Measurements from ENCODE around the gene IGIP. TPM values are rescaled to one million over a fixed set of nuclear protein-coding genes. Genes with fewer than 3 reads are reported as not detected.

The IGIP gene
- polyA plus RNA-seq, 1 of the 3 experiments (the other 2 are of a cell fraction): 0.72 TPM

- TF ChIP-seq MEF2A (IDR thresholded peaks at IDR 0.05; ENCODE audit: borderline replicate concordance, low read depth) (no peak), NRF1 (IDR thresholded peaks at IDR 0.05; ENCODE audit: low read depth, low read length) (no peak), PBX3 (IDR thresholded peaks at IDR 0.05) (peak; percentile 23; the same call in 1 of the 2 replicates), ELF1 (IDR thresholded peaks at IDR 0.05) (peak; percentile 60), TEAD4 (IDR thresholded peaks at IDR 0.05; ENCODE audit: borderline replicate concordance, insufficient read depth) (peak; percentile 23; the same call in 1 of the 2 replicates), RFX5 (IDR thresholded peaks at IDR 0.05; ENCODE audit: low read length) (no peak), RXRA (IDR thresholded peaks at IDR 0.05; ENCODE audit: borderline replicate concordance, low read depth) (no peak)
- TF ChIP-seq, protein P1, sequence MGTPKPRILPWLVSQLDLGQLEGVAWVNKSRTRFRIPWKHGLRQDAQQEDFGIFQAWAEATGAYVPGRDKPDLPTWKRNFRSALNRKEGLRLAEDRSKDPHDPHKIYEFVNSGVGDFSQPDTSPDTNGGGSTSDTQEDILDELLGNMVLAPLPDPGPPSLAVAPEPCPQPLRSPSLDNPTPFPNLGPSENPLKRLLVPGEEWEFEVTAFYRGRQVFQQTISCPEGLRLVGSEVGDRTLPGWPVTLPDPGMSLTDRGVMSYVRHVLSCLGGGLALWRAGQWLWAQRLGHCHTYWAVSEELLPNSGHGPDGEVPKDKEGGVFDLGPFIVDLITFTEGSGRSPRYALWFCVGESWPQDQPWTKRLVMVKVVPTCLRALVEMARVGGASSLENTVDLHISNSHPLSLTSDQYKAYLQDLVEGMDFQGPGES (IDR thresholded peaks at IDR 0.05; ENCODE audit: low read depth, low read length): no peak
These were observed 6.3 kb downstream of the IGIP start (continued) for GRCh38 chr5:140131967-140132409.

DNA sequence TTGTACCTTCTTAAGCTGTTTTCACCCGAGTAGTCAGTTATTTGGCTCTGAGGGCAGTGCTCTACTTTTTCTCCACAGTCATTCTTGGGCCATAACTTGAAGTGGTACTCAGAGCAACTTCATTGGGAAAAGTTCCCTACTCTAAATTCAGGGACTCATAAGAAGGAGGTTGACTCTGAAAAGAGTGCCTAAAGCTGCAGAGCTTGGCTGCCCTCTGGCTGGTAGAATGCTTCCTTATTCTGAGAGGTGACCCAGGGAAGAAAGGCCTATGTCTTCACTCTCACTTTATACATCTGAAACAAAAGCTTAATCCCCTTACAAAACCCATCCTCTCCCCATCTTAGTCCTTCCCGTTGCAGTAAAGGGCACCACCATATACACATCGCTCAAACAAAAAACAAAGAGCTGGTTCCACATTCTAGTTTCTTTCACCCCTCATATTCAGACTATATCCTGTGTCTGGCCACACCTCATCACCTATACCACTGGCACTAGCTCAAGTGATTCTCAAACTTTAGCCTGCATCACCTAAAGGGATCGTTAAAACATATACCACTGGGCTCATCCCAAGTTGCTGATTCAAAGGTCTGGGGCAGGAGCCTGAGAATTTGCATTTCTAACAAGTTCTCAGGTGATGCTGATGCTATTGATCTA lies 7.9 kb downstream of the IGIP start:
- Histone ChIP-seq H3K4me2 (no peak overlapping the region), H3K79me2 (ENCODE audit: insufficient read depth) (peaks cover 7% of the 10 kb centered on the region; the same call in 1 of the 2 replicates), H3K27me3 (ENCODE audit: insufficient read depth) (no peaks in the 10 kb centered on the region), H4K20me1 (ENCODE audit: insufficient read depth) (no peaks in the 10 kb centered on the region), H3K27ac (ENCODE audit: low read depth in 2 of 2, low read length in 1 of 2) (no peak overlapping the region), H3K9me2 (no peaks in the 10 kb centered on the region), H3K9ac (no peak overlapping the region), H3K9me3 (no peaks in the 10 kb centered on the region), H3K4me3 (ENCODE audit: low read depth in 2 of 2, low read length in 1 of 2) (no peak overlapping the region), H3F3A (replicated peaks; ENCODE audit: insufficient read depth) (peaks cover 8% of the 10 kb centered on the region), H3K36me3 (replicated peaks in 1 of 2; ENCODE audit: control insufficient read depth in 1 of 2, insufficient read depth in 2 of 2, low read length in 1 of 2) (no peaks in the 10 kb centered on the region), H3K4me1 (ENCODE audit: control insufficient read depth in 1 of 2, insufficient read depth in 2 of 2, low read depth in 1 of 2, low read length in 1 of 2) (peaks cover 0 to 15% of the 10 kb centered on the region in 2 experiments; a peak in 2 of 4 replicates), H2AFZ (ENCODE audit: low read depth) (no peak overlapping the region)
- ChIA-PET POLR2A (interaction anchor here (0.5 kb wide), 1 partner anchor 37 kb away, joined by 6 read pairs; no protein-coding TSS in a partner anchor), CTCF (interaction anchor here (1.0 to 5.7 kb wide), 5 partner anchors 11 to 58 kb away, joined by 3 to 63 read pairs (median 5); no protein-coding TSS in a partner anchor)
- 91% methylated on average over 4 of the region's 4 CpGs for WGBS (ENCODE audit: low lambda C conversion rate)
- TF ChIP-seq, protein P2, sequence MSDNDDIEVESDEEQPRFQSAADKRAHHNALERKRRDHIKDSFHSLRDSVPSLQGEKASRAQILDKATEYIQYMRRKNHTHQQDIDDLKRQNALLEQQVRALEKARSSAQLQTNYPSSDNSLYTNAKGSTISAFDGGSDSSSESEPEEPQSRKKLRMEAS (IDR thresholded peaks at IDR 0.05; ENCODE audit: low read depth): no peak
- no peak for TF ChIP-seq MEF2A (IDR thresholded peaks at IDR 0.05; ENCODE audit: borderline replicate concordance, low read depth)
- DNase-seq: no peak

GRCh38 chr5:140134277-140134935 lies 8.7 kb downstream of the IGIP start:
- DNase-seq: no peak
- no peaks in the 10 kb centered on the region for H3K9me2 ChIP-seq
- H3F3A ChIP-seq (replicated peaks; ENCODE audit: insufficient read depth): peaks cover 8% of the 10 kb centered on the region
- CTCF ChIA-PET: interaction anchor here (0.8 to 5.7 kb wide), 6 partner anchors 11 to 25 kb away, joined by 3 to 63 read pairs (median 4); no protein-coding TSS in a partner anchor
- no peak overlapping the region for H2AFZ ChIP-seq (ENCODE audit: low read depth)
- no peak overlapping the region for H3K4me2 ChIP-seq
- no peak overlapping the region for H3K4me3 ChIP-seq (ENCODE audit: low read depth in 2 of 2, low read length in 1 of 2)
- no peaks in the 10 kb centered on the region for H3K36me3 ChIP-seq (replicated peaks in 1 of 2; ENCODE audit: control insufficient read depth in 1 of 2, insufficient read depth in 2 of 2, low read length in 1 of 2)
- H3K79me2 ChIP-seq (ENCODE audit: insufficient read depth): peaks cover 7% of the 10 kb centered on the region; the same call in 1 of the 2 replicates
- H3K9me3 ChIP-seq: no peaks in the 10 kb centered on the region
- no peaks in the 10 kb centered on the region for H3K27me3 ChIP-seq (ENCODE audit: insufficient read depth)
- POLR2A ChIA-PET: interaction anchor here (0.5 kb wide), 1 partner anchor 38 kb away, joined by 6 read pairs; no protein-coding TSS in a partner anchor
- no peaks in the 10 kb centered on the region for H4K20me1 ChIP-seq (ENCODE audit: insufficient read depth)
- WGBS (ENCODE audit: low lambda C conversion rate): 93% methylated on average over 2 of the region's 2 CpGs
- no peak overlapping the region for H3K27ac ChIP-seq (ENCODE audit: low read depth in 2 of 2, low read length in 1 of 2)
- H3K9ac ChIP-seq: no peak overlapping the region
- H3K4me1 ChIP-seq (ENCODE audit: control insufficient read depth in 1 of 2, insufficient read depth in 2 of 2, low read depth in 1 of 2, low read length in 1 of 2): peaks cover 0 to 15% of the 10 kb centered on the region in 2 experiments; a peak in 2 of 4 replicates
- TF ChIP-seq FOXM1 (IDR thresholded peaks at IDR 0.05; ENCODE audit: low read depth) (no peak), NRF1 (IDR thresholded peaks at IDR 0.05; ENCODE audit: low read depth, low read length) (no peak), ZBTB33 (IDR thresholded peaks at IDR 0.05; ENCODE audit: borderline replicate concordance, low read depth) (no peak), FOXJ3 (CRISPR knock-in tag; IDR thresholded peaks at IDR 0.05) (no peak), NFIC (IDR thresholded peaks at IDR 0.05; ENCODE audit: borderline replicate concordance) (no peak), MEF2A (IDR thresholded peaks at IDR 0.05; ENCODE audit: borderline replicate concordance, low read depth) (no peak), JUND (IDR thresholded peaks at IDR 0.05) (no peak), TCF12 (IDR thresholded peaks at IDR 0.05) (no peak), GATA2 (CRISPR knock-in tag; IDR thresholded peaks at IDR 0.05) (no peak), SIN3A (IDR thresholded peaks at IDR 0.05; ENCODE audit: borderline replicate concordance, low read depth, low read length) (no peak), ELF1 (IDR thresholded peaks at IDR 0.05) (no peak)
- TF ChIP-seq, protein P2 (IDR thresholded peaks at IDR 0.05; ENCODE audit: low read depth): no peak
- TF ChIP-seq, protein P1 (IDR thresholded peaks at IDR 0.05; ENCODE audit: low read depth, low read length): no peak
